Left colon (tissue), 2 donors: ENCODE measurements around the gene SEZ6L. TPM values are rescaled to one million over a fixed set of nuclear protein-coding genes. Genes with fewer than 3 reads are reported as not detected.
A peak's percentile ranks its signal among the peaks of the same experiment; 100 is the strongest.
"Not testable (repeated sequence)": the region's sequence is repeated elsewhere in the genome, so short reads cannot be mapped to it uniquely, and the experiment has no call there.

Source experiments
- ATAC-seq: fragments of 200-7000 bp; cut with Tn5 transposase; one replicate; pipeline ENCODE4 v1.9.1; 2020; ENCODE audit warnings: mild to moderate bottlenecking, moderate library complexity
- DNase-seq, 2 donors: peaks; one replicate each; pipeline ENCODE4 v3.0.0-alpha.2; 2020
- intact Hi-C, 2 donors: fragments of 100-400 bp; cut with DNase I in 1 of 2; cut with micrococcal nuclease in 1 of 2; formaldehyde crosslinking; loops; one replicate each; pipeline versions ENCODE4 v1.11.2 to v1.14.0; 2022; cut with DNase I, micrococcal nuclease
- total RNA-seq, 2 donors: library from RNA; stranded (reverse); fragmentation: NEBNext Ultra II Directional; extraction: Animal tissue kit (Norgen Biotek cat#: 25700); gene quantifications; one replicate each; pipeline ENCODE4 v1.2.1, GENCODE V29; 2021
- donor health status: DM: no; HTN: no; CAD: no.
- donor health status: DM: yes; HTN: yes; CAD: no.

The SEZ6L gene
- total RNA-seq, 2 donors from 2014 or later: 0.08 to 0.09 TPM

- no peak for ATAC-seq
- intact Hi-C loops: no loop called here
- DNase-seq: no peak
These were observed 226.7 kb downstream of the SEZ6L start for GRCh38 chr22:26395926-26396325.

- intact Hi-C loops: loop anchor here in 1 of 2 donors (2.0 kb wide), 1 partner anchor 62 kb away; no protein-coding TSS in a partner anchor
- DNase-seq (peak; percentile 49 to 57), ATAC-seq (peak; percentile 91)
These were observed 229.5 kb downstream of the SEZ6L start for GRCh38 chr22:26398741-26399153.

- intact Hi-C loops: loop anchor here in 1 of 2 donors (2.0 kb wide), 1 partner anchor 62 kb away; no protein-coding TSS in a partner anchor
- ATAC-seq: no peak
- DNase-seq: no peak
These were observed 230.0 kb downstream of the SEZ6L start for GRCh38 chr22:26399289-26399688.

- no peak for DNase-seq
- no peak for ATAC-seq
- intact Hi-C loops: no loop called here
These were observed 232.5 kb downstream of the SEZ6L start for GRCh38 chr22:26401726-26402125.

GRCh38 chr22:26404851-26405421 lies 235.7 kb downstream of the SEZ6L start:
- ATAC-seq (no peak), DNase-seq (no peak)
- intact Hi-C loops: no loop called here

- DNase-seq (no peak), ATAC-seq (no peak)
- intact Hi-C loops: no loop called here
These were observed 236.9 kb downstream of the SEZ6L start for GRCh38 chr22:26406118-26406517.

- DNase-seq, ATAC-seq, intact Hi-C loops: not testable (repeated sequence)
These were observed 239.4 kb downstream of the SEZ6L start for GRCh38 chr22:26408562-26409220.

- DNase-seq (no peak), ATAC-seq (no peak)
- intact Hi-C loops: no loop called here
These were observed 240.6 kb downstream of the SEZ6L start for GRCh38 chr22:26409719-26410335.

GRCh38 chr22:26410386-26410785 lies 241.1 kb downstream of the SEZ6L start:
- intact Hi-C loops: no loop called here
- DNase-seq (no peak), ATAC-seq (no peak)

GRCh38 chr22:26414347-26414746 lies 245.1 kb downstream of the SEZ6L start:
- intact Hi-C loops: no loop called here
- ATAC-seq: no peak
- no peak for DNase-seq

- DNase-seq (no peak), ATAC-seq (no peak)
- intact Hi-C loops: no loop called here
These were observed 247.0 kb downstream of the SEZ6L start for GRCh38 chr22:26416256-26416655.

- ATAC-seq (no peak), DNase-seq (no peak)
- intact Hi-C loops: no loop called here
These were observed 247.5 kb downstream of the SEZ6L start for GRCh38 chr22:26416670-26417276.

- DNase-seq: no peak
- ATAC-seq: no peak
- intact Hi-C loops: no loop called here
These were observed 248.1 kb downstream of the SEZ6L start for GRCh38 chr22:26417406-26417805.

GRCh38 chr22:26418620-26419019 lies 249.4 kb downstream of the SEZ6L start:
- intact Hi-C loops: no loop called here
- DNase-seq (no peak), ATAC-seq (no peak)

- no peak for ATAC-seq
- intact Hi-C loops: no loop called here
- no peak for DNase-seq
These were observed 257.7 kb downstream of the SEZ6L start for GRCh38 chr22:26426924-26427323.

GRCh38 chr22:26428515-26429457 lies 259.5 kb downstream of the SEZ6L start, which contains the start of gene ASPHD2:
TSS of gene ASPHD2 (plus strand) at chr22:26429260. CDS start at chr22:26433616, 4,356 bp downstream.
- intact Hi-C loops: no loop called here
- ATAC-seq (peak; percentile 82), DNase-seq (peak; percentile 54 to 78)

- peak in 1 of 2 donors; percentile 48 for DNase-seq
- intact Hi-C loops: no loop called here
- ATAC-seq: peak; percentile 18
These were observed 260.4 kb downstream of the SEZ6L start for GRCh38 chr22:26429458-26430286.

- no peak for ATAC-seq
- no peak for DNase-seq
- intact Hi-C loops: no loop called here
These were observed 261.3 kb downstream of the SEZ6L start for GRCh38 chr22:26430600-26430999.
